ENCODE measurements around the gene OR4F6.

OR4F6 gene

GRCh38 chr15:101820781-101821180 lies 17.5 kb downstream of the OR4F6 start:
- DNase-seq (ENCODE audit: low read depth in 1 of 2, low spot score in 1 of 2), result no peak
- in situ Hi-C loops (cut with HindIII; ENCODE audit: low pct_unique_long_range_greater_than_20kb, low sequenced_read_pairs), result no loop called here
- TF ChIP-seq JUND (IDR thresholded peaks at IDR 0.05; ENCODE audit: low read depth), result no peak

GRCh38 chr15:101827257-101827656 lies 23.9 kb downstream of the OR4F6 start:
- DNase-seq (ENCODE audit: low read depth in 1 of 2, low spot score in 1 of 2), result no peak
- in situ Hi-C loops (cut with HindIII; ENCODE audit: low pct_unique_long_range_greater_than_20kb, low sequenced_read_pairs), result no loop called here
- no peak for TF ChIP-seq JUND (IDR thresholded peaks at IDR 0.05; ENCODE audit: low read depth)

GRCh38 chr15:101828774-101829173 lies 25.5 kb downstream of the OR4F6 start:
- in situ Hi-C loops (cut with HindIII; ENCODE audit: low pct_unique_long_range_greater_than_20kb, low sequenced_read_pairs), result no loop called here
- DNase-seq (ENCODE audit: low read depth in 1 of 2, low spot score in 1 of 2), result no peak
- TF ChIP-seq JUND (IDR thresholded peaks at IDR 0.05; ENCODE audit: low read depth), result no peak

GRCh38 chr15:101841656-101842055 lies 38.3 kb downstream of the OR4F6 start:
- in situ Hi-C loops (cut with HindIII; ENCODE audit: low pct_unique_long_range_greater_than_20kb, low sequenced_read_pairs), result no loop called here
- TF ChIP-seq JUND (IDR thresholded peaks at IDR 0.05; ENCODE audit: low read depth), result no peak
- DNase-seq (ENCODE audit: low read depth in 1 of 2, low spot score in 1 of 2), result no peak

- no peak for DNase-seq (ENCODE audit: low read depth in 1 of 2, low spot score in 1 of 2)
- no peak for TF ChIP-seq JUND (IDR thresholded peaks at IDR 0.05; ENCODE audit: low read depth)
- in situ Hi-C loops (cut with HindIII; ENCODE audit: low pct_unique_long_range_greater_than_20kb, low sequenced_read_pairs), result no loop called here
Measured at GRCh38 chr15:101844916-101845315, 41.6 kb downstream of the OR4F6 start.

- in situ Hi-C loops (cut with HindIII; ENCODE audit: low pct_unique_long_range_greater_than_20kb, low sequenced_read_pairs), result no loop called here
- TF ChIP-seq JUND (IDR thresholded peaks at IDR 0.05; ENCODE audit: low read depth), result no peak
- no peak for DNase-seq (ENCODE audit: low read depth in 1 of 2, low spot score in 1 of 2)
Measured at GRCh38 chr15:101852356-101852755, 49.0 kb downstream of the OR4F6 start.

All from T47D (cell line).